Small intestine (tissue), 16 donors: ENCODE measurements around the gene IER5L. TPM values are rescaled to one million over a fixed set of nuclear protein-coding genes. Genes with fewer than 3 reads are reported as not detected.

ENCODE experiments used
- DNase-seq, 2 donors: peaks; one replicate each; pipeline versions ENCODE4 v3.0.0 to v3.0.0-alpha.2; 2013
- FAIRE-seq: peaks from 2 replicates; lab custom pipeline; 2012; peaks lifted over from hg19 to GRCh38; lab: Jason Lieb, UNC
- H3K27ac ChIP-seq, 3 donors: one replicate each; pipeline ENCODE4 v1.5.1; 2013; ENCODE audit warnings: low read length in 2 of 3, mild to moderate bottlenecking in 2 of 3, control low read depth in 1 of 3, inconsistent platforms in 1 of 3, low read depth in 1 of 3, moderate library complexity in 1 of 3
- H3K27me3 ChIP-seq, 3 donors: one replicate each; pipeline ENCODE4 v1.6.1; 2013; ENCODE audit warnings: low read length in 3 of 3, inconsistent platforms in 1 of 3; ENCODE audit not compliant: control insufficient read depth in 3 of 3, insufficient read depth in 3 of 3
- H3K36me3 ChIP-seq, 3 donors: one replicate each; pipeline ENCODE4 v1.6.1; 2013; ENCODE audit warnings: low read length in 3 of 3, inconsistent platforms in 1 of 3, low read depth in 1 of 3, mild to moderate bottlenecking in 1 of 3, moderate library complexity in 1 of 3; ENCODE audit not compliant: control insufficient read depth in 3 of 3, insufficient read depth in 2 of 3
- H3K4me1 ChIP-seq, 3 donors: one replicate each; pipeline ENCODE4 v1.6.1; 2013; ENCODE audit warnings: low read length in 2 of 3, inconsistent platforms in 1 of 3, low read depth in 1 of 3, mild to moderate bottlenecking in 1 of 3, moderate library complexity in 1 of 3; ENCODE audit not compliant: control insufficient read depth in 3 of 3, insufficient read depth in 2 of 3
- H3K4me3 ChIP-seq, 3 donors: one replicate each; pipeline ENCODE4 v1.5.1; 2013; ENCODE audit warnings: low read length in 3 of 3, control low read depth in 1 of 3, inconsistent platforms in 1 of 3, low read depth in 1 of 3, mild to moderate bottlenecking in 1 of 3, moderate library complexity in 1 of 3
- H3K9me3 ChIP-seq, 2 donors: one replicate each; pipeline ENCODE4 v1.6.1; 2013; ENCODE audit warnings: low read depth in 1 of 2, low read length in 1 of 2; ENCODE audit not compliant: control insufficient read depth in 2 of 2, insufficient read depth in 1 of 2
- WGBS, 3 donors: extraction: QIAGEN DNeasy Blood & Tissue Kit; methylation state at CpG; one replicate each; pipeline ENCODE4 v1.1.7; 2013; 5-methylcytosine and 5-hydroxymethylcytosine counted together
- long read RNA-seq, 10 donors: transcript quantifications; one replicate each; lab custom pipeline, GENCODE V29; 2026
- polyA plus RNA-seq, 4 donors: library from polyadenylated mRNA; stranded (reverse) in 3 of 4; unstranded in 1 of 4; fragments of 200-250 nt in 3 of 4; fragments of 120-200 nt in 1 of 4; gene quantifications; one replicate each; pipeline versions ENCODE4 v1.2.1 to v1.2.3, GENCODE V29; 2013
- donor health status: healthy with polysubstance abuse.
- donor health status: control.
- donor health status: control.
- donor health status: Bipolar disorder and iron deficiency.
- donor health status: healthy.

The IER5L gene
- 10 to 100 TPM in 1 of 4 donors, 1 to 10 TPM in 2, under 1 TPM in 1; 0.89 to 13.7 (median 4.6) TPM for polyA plus RNA-seq
- long read RNA-seq, donor 1, transcript IER5L-201 (1 exons, 2,711 nt) = major isoform, 77 of 77 reads
- long read RNA-seq, donor 1, partial matches to known transcripts = 0 of 77 reads
- long read RNA-seq, donor 1, other reads (novel, unspliced or antisense) = 0 of 77 reads
- long read RNA-seq, donor 2, transcript IER5L-201 (1 exons, 2,711 nt) = major isoform, 14 of 14 reads
- long read RNA-seq, donor 2, partial matches to known transcripts = 0 of 14 reads
- long read RNA-seq, donor 2, other reads (novel, unspliced or antisense) = 0 of 14 reads
- long read RNA-seq, donor 3, transcript IER5L-201 (1 exons, 2,711 nt) = major isoform, 40 of 40 reads
- long read RNA-seq, donor 3, partial matches to known transcripts = 0 of 40 reads
- long read RNA-seq, donor 3, other reads (novel, unspliced or antisense) = 0 of 40 reads
- long read RNA-seq, donor 4, partial matches to known transcripts = 0 of 1 reads
- long read RNA-seq, donor 4, other reads (novel, unspliced or antisense) = 0 of 1 reads
- long read RNA-seq, donor 5, transcript IER5L-201 (1 exons, 2,711 nt) = major isoform, 8 of 8 reads
- long read RNA-seq, donor 5, partial matches to known transcripts = 0 of 8 reads
- long read RNA-seq, donor 5, other reads (novel, unspliced or antisense) = 0 of 8 reads
- long read RNA-seq, donor 6, transcript IER5L-201 (1 exons, 2,711 nt) = major isoform, 23 of 23 reads
- long read RNA-seq, donor 6, partial matches to known transcripts = 0 of 23 reads
- long read RNA-seq, donor 6, other reads (novel, unspliced or antisense) = 0 of 23 reads
- long read RNA-seq, donor 7 = 0 reads
- long read RNA-seq, donor 8, partial matches to known transcripts = 0 of 4 reads
- long read RNA-seq, donor 8, other reads (novel, unspliced or antisense) = 0 of 4 reads
- long read RNA-seq, donor 9, transcript IER5L-201 (1 exons, 2,711 nt) = major isoform, 9 of 9 reads
- long read RNA-seq, donor 9, partial matches to known transcripts = 0 of 9 reads
- long read RNA-seq, donor 9, other reads (novel, unspliced or antisense) = 0 of 9 reads
- long read RNA-seq, donor 10, transcript IER5L-201 (1 exons, 2,711 nt) = major isoform, 35 of 35 reads
- long read RNA-seq, donor 10, partial matches to known transcripts = 0 of 35 reads
- long read RNA-seq, donor 10, other reads (novel, unspliced or antisense) = 0 of 35 reads

DNA sequence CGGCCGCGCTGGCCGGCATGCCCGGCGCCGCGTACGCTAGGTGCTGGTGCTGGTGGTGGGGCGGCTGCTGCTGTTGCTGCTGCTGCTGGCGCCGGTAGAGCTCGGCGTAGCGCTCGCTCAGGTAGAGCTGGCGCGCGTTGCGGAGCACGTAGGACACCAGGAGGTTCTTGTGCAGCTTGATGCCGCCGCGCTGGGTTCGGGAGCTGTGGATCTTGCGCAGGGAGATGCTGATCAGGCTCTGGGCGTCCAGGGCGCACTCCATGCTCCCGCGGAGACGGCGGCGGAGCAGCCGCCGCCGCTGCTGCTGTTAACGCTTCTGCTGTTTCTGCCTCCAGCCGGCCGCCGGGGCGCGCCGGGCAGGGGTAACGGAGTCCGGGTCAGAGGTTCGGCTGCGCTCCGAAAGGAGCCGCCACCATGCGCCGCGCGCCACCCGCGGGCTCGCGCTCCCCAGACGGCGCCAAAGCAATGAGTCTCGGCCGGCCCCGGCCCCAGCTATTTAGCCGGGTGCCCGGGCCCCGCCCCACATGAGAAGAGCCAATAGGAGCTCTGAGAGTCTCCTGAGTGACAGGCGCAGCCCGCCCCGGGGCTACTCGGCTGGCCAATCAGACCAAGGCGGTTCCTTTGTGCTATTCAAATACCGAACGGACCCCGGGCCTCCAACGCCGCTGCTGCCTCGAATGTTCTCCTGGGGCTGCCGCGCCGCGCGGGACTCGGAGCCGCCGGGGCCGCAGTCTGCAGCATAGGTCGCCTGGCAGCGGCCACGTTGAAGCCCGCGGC lies at the start of gene IER5L:
IER5L (minus strand) TSS at position 471 of the 777 bp plus-strand sequence; CDS start at position 262, 209 bp downstream.
- 0 to 1% (median 0%) methylated on average over 50 to 90 of the region's 90 CpGs for whole genome bisulfite sequencing, 3 donors
- FAIRE-seq (no peak), DNase-seq (peak; percentile 95 to 97)
- H3K9me3 ChIP-seq = no peaks in the 10 kb centered on the region
- H3K4me1 ChIP-seq = peaks cover 10 to 56% (median 14%) of the 10 kb centered on the region in 3 donors
- peak within 1 kb of the TSS; percentile 80 to 99 (median 93) for H3K27ac ChIP-seq
- H3K27me3 ChIP-seq = peaks cover 0 to 9% (median 0%) of the 10 kb centered on the region in 3 donors
- peak within 1 kb of the TSS; percentile 71 to 91 (median 88) for H3K4me3 ChIP-seq
- H3K36me3 ChIP-seq = no peaks in the 10 kb centered on the region

- no peak for DNase-seq
- no peak for FAIRE-seq
- Histone ChIP-seq H3K36me3 (no peaks in the 10 kb centered on the region), H3K4me1 (peaks cover 0 to 23% (median 0%) of the 10 kb centered on the region in 3 donors), H3K9me3 (no peaks in the 10 kb centered on the region), H3K27me3 (no peaks in the 10 kb centered on the region), H3K27ac (no peak overlapping the region), H3K4me3 (no peak overlapping the region)
- WGBS, 3 donors = 85 to 91% (median 88%) methylated on average over 10 of the region's 10 CpGs
Measured at GRCh38 chr9:129227843-129228189, 49.8 kb upstream of the IER5L start.

DNA sequence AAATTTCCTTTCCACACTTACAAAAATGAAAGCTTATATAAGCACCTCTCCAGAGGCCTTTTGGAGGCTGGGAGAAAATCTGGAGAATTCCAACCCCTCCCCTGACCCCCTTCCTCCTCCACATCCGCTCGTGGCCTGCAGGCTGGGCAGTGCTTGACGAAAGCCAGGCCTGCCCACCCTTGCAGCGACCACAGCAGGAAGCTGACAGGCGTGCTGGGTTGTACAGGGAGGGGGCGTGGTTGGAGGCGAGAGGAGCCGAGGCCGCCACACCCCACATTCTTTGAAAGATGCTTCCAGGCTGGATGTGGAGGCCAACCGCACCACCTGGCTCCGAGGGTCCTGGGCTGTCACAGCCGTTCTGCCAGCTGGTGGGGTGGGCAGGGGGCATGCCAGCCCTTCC lies 47.8 kb upstream of the IER5L start:
- Histone ChIP-seq H3K9me3 (no peaks in the 10 kb centered on the region), H3K27ac (peak overlapping the region in 2 of 3 donors; percentile 40 to 45), H3K27me3 (no peaks in the 10 kb centered on the region), H3K36me3 (peaks cover 0 to 9% (median 0%) of the 10 kb centered on the region in 3 donors), H3K4me3 (no peak overlapping the region), H3K4me1 (peaks cover 0 to 23% (median 0%) of the 10 kb centered on the region in 3 donors)
- 7 to 13% (median 11%) methylated on average over 12 of the region's 12 CpGs for WGBS, 3 donors
- FAIRE-seq (no peak), DNase-seq (peak; percentile 36 to 54)

GRCh38 chr9:129225490-129225778 lies 47.4 kb upstream of the IER5L start:
- H3K9me3 ChIP-seq = no peaks in the 10 kb centered on the region
- no peak for DNase-seq
- H3K27ac ChIP-seq = peak overlapping the region in 1 of 3 donors; percentile 45
- H3K36me3 ChIP-seq = peaks cover 0 to 9% (median 0%) of the 10 kb centered on the region in 3 donors
- WGBS, 3 donors = 79 to 88% (median 80%) methylated on average over 3 of the region's 3 CpGs
- peaks cover 0 to 23% (median 0%) of the 10 kb centered on the region in 3 donors for H3K4me1 ChIP-seq
- no peak for FAIRE-seq
- H3K4me3 ChIP-seq = no peak overlapping the region
- H3K27me3 ChIP-seq = no peaks in the 10 kb centered on the region

DNA sequence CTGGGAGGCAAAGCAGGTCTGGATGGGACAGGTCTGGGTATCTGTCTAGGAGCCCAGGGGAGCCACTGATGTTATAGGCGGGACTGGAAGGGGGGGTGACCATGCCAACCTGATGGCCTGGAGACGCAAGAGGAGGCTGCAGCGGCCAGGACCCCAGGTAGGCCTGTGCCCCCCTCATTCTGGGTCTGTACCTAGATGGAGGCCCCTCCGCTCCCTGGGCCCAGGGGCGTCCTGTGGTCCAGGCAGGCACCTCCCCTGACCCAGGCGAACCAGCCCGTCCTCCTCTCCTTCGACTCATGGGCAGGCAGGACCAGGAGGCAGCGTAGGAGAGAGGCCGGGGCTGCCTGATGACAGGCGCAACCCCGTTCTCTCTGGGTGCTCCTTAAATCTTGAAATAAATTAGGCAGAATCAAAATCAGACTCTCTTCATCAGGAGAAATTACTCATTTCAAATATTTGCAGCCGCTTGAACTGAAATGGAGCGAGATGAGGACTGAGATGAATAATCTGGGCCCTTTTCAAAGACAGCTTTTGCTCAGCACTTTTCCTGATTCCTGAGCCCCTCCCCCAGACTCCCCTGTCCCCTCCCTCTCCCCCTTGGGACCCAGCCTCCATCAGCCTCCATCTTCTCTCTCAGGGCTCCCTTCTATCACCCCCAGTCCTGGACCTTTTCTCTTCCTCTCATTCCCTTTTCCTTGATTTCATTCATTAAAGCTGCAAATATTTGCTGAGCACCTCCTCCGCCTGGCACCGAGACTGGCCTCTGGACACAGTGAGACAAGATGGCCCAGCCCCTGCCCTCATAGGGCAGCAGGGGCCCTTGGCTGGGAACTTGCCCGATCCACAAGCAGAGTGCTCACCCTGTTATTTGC lies 46.8 kb upstream of the IER5L start:
- FAIRE-seq (no peak), DNase-seq (no peak)
- Histone ChIP-seq H3K4me3 (no peak overlapping the region), H3K27ac (peak overlapping the region in 1 of 3 donors; percentile 45), H3K36me3 (peaks cover 0 to 11% (median 0%) of the 10 kb centered on the region in 3 donors), H3K9me3 (no peaks in the 10 kb centered on the region), H3K4me1 (peaks cover 0 to 18% (median 0%) of the 10 kb centered on the region in 3 donors), H3K27me3 (no peaks in the 10 kb centered on the region)
- WGBS, 3 donors = 82 to 87% (median 84%) methylated on average over 15 to 17 of the region's 17 CpGs

GRCh38 chr9:129223551-129224208 lies 45.6 kb upstream of the IER5L start:
- Histone ChIP-seq H3K27me3 (no peaks in the 10 kb centered on the region), H3K9me3 (no peaks in the 10 kb centered on the region), H3K4me3 (no peak overlapping the region), H3K27ac (no peak overlapping the region), H3K36me3 (peaks cover 0 to 18% (median 0%) of the 10 kb centered on the region in 3 donors), H3K4me1 (peaks cover 0 to 12% (median 0%) of the 10 kb centered on the region in 3 donors)
- FAIRE-seq (no peak), DNase-seq (peak in 1 of 2 donors; percentile 32)
- 78 to 81% (median 79%) methylated on average over 15 of the region's 15 CpGs for WGBS, 3 donors

- 85 to 93% (median 89%) methylated on average over 13 of the region's 13 CpGs for WGBS, 3 donors
- Histone ChIP-seq H3K4me3 (no peak overlapping the region), H3K4me1 (peaks cover 0 to 12% (median 0%) of the 10 kb centered on the region in 3 donors), H3K36me3 (peaks cover 0 to 20% (median 0%) of the 10 kb centered on the region in 3 donors), H3K27ac (no peak overlapping the region), H3K27me3 (no peaks in the 10 kb centered on the region), H3K9me3 (no peaks in the 10 kb centered on the region)
- no peak for DNase-seq
- FAIRE-seq = no peak
Measured at GRCh38 chr9:129222819-129223218, 44.8 kb upstream of the IER5L start.
